ENCODE results near the gene SHROOM2.
"Not testable (repeated sequence)": the region's sequence is repeated elsewhere in the genome, so short reads cannot be mapped to it uniquely, and the experiment has no call there.

The SHROOM2 gene

GRCh38 chrX:9781941-9782340 is 4.3 kb upstream of the SHROOM2 start:
- DNase-seq (ENCODE audit: low spot score): no peak

- DNase-seq (ENCODE audit: low spot score): no peak
Observed at GRCh38 chrX:9784332-9784731, 1.9 kb upstream of the SHROOM2 start.

- no peak for DNase-seq (ENCODE audit: low spot score)
Observed at GRCh38 chrX:9785254-9785943, 830 bp upstream of the SHROOM2 start.

- no peak for DNase-seq (ENCODE audit: low spot score)
Observed at GRCh38 chrX:9786798-9787635, 788 bp downstream of the SHROOM2 start.

- DNase-seq (ENCODE audit: low spot score): no peak
Observed at GRCh38 chrX:9788911-9789310, 2.7 kb downstream of the SHROOM2 start.

- no peak for DNase-seq (ENCODE audit: low spot score)
Observed at GRCh38 chrX:9789555-9789954, 3.3 kb downstream of the SHROOM2 start.

GRCh38 chrX:9790866-9791265 is 4.6 kb downstream of the SHROOM2 start:
- no peak for DNase-seq (ENCODE audit: low spot score)

- DNase-seq (ENCODE audit: low spot score): no peak
Observed at GRCh38 chrX:9794495-9794894, 8.3 kb downstream of the SHROOM2 start.

GRCh38 chrX:9797384-9798360 is 11.4 kb downstream of the SHROOM2 start:
- no peak for DNase-seq (ENCODE audit: low spot score)

- no peak for DNase-seq (ENCODE audit: low spot score)
Observed at GRCh38 chrX:9802737-9803136, 16.5 kb downstream of the SHROOM2 start.

- DNase-seq (ENCODE audit: low spot score): no peak
Observed at GRCh38 chrX:9804444-9804843, 18.2 kb downstream of the SHROOM2 start.

GRCh38 chrX:9805956-9806355 is 19.7 kb downstream of the SHROOM2 start:
- DNase-seq (ENCODE audit: low spot score): no peak

- no peak for DNase-seq (ENCODE audit: low spot score)
Observed at GRCh38 chrX:9807355-9808182, 21.3 kb downstream of the SHROOM2 start.

- not testable (repeated sequence) for DNase-seq (ENCODE audit: low spot score)
Observed at GRCh38 chrX:9809876-9810275, 23.6 kb downstream of the SHROOM2 start.

- not testable (repeated sequence) for DNase-seq (ENCODE audit: low spot score)
Observed at GRCh38 chrX:9811086-9811485, 24.9 kb downstream of the SHROOM2 start.

- no peak for DNase-seq (ENCODE audit: low spot score)
Observed at GRCh38 chrX:9816084-9816700, 30.0 kb downstream of the SHROOM2 start.

- DNase-seq (ENCODE audit: low spot score): no peak
Observed at GRCh38 chrX:9821572-9821971, 35.3 kb downstream of the SHROOM2 start.

- no peak for DNase-seq (ENCODE audit: low spot score)
Observed at GRCh38 chrX:9824554-9824953, 38.3 kb downstream of the SHROOM2 start.

GRCh38 chrX:9825129-9825790 is 39.0 kb downstream of the SHROOM2 start:
- DNase-seq (ENCODE audit: low spot score): no peak

- no peak for DNase-seq (ENCODE audit: low spot score)
Observed at GRCh38 chrX:9825966-9826365, 39.7 kb downstream of the SHROOM2 start.

Measured in germinal center (tissue), 1 donor.